22Rv1 (cell line): ENCODE data around the gene NOSTRIN.
"Not testable (repeated sequence)": the region's sequence is repeated elsewhere in the genome, so short reads cannot be mapped to it uniquely, and the experiment has no call there.

Experiments used
- ZFX ChIP-seq: fragments of 450-650 bp; IDR thresholded peaks from 2 replicates; pipeline ENCODE4 v1.6.1; 2017; ENCODE audit warnings: antibody characterized with exemption, borderline replicate concordance
- TF ChIP-seq, protein P1 (sequence below): fragments of 450-650 bp; IDR thresholded peaks from 2 replicates; pipeline ENCODE4 v1.5.1; 2017; ENCODE audit warnings: mild to moderate bottlenecking

DNA sequence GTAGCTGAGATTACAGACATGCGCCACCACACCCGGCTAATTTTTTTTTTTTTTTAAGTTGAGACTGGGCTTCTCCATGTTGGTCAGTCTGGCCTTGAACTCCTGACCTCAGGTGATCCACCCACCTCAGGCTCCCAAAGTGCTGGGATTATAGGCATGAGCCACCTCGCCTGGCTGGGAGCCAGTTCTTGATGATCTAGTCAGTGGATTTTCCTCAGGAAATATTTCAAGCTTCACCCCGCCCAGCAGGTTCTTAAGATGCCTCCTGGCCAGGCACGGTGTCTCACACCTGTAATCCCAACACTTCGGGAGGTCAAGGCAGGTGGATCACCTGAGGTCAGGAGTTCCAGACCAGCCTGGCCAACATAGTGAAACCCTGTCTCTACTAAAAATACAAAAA, 34.1 kb upstream of the NOSTRIN start:
- TF ChIP-seq, protein P1, sequence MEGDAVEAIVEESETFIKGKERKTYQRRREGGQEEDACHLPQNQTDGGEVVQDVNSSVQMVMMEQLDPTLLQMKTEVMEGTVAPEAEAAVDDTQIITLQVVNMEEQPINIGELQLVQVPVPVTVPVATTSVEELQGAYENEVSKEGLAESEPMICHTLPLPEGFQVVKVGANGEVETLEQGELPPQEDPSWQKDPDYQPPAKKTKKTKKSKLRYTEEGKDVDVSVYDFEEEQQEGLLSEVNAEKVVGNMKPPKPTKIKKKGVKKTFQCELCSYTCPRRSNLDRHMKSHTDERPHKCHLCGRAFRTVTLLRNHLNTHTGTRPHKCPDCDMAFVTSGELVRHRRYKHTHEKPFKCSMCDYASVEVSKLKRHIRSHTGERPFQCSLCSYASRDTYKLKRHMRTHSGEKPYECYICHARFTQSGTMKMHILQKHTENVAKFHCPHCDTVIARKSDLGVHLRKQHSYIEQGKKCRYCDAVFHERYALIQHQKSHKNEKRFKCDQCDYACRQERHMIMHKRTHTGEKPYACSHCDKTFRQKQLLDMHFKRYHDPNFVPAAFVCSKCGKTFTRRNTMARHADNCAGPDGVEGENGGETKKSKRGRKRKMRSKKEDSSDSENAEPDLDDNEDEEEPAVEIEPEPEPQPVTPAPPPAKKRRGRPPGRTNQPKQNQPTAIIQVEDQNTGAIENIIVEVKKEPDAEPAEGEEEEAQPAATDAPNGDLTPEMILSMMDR = not testable (repeated sequence)
- not testable (repeated sequence) for TF ChIP-seq ZFX
